ENCODE data around the gene REG4. TPM values are rescaled to one million over a fixed set of nuclear protein-coding genes. Genes with fewer than 3 reads are reported as not detected.

REG4 gene
- total and polyA plus RNA-seq, 4 donors, result 0.08 to 0.19 (median 0.15) TPM; not detected in 1

DNA sequence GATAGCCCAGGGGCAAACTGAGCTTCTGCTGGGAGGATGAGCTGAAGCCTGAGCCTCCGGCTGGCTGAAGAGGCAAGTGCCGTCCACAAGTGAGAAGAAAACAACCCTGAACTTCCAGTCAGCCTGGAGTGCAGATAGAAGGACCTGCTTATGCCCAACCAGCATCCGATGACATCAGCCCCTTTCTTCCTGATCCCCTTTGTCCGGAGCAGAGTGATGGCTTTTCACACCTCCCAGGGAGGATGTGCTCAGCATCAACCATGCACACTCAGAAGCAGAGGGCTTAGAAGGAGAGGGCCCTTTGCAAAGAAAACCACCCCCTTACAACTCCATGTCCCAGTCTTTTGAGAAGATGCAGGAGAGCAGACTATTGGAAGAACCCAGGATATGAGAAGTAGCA lies 23.7 kb upstream of the REG4 start:
- no peak for DNase-seq (ENCODE audit: low spot score)
- Histone ChIP-seq H3K27me3 (ENCODE audit: control insufficient read depth in 4 of 4, insufficient read depth in 4 of 4, low read length in 3 of 4) (no peaks in the 10 kb centered on the region), H3K27ac (ENCODE audit: low read depth in 1 of 2, low read length in 2 of 2) (no peak overlapping the region), H3K4me3 (ENCODE audit: low read depth in 1 of 3, low read length in 3 of 3) (no peak overlapping the region), H3K9ac (ENCODE audit: low read depth in 1 of 2, low read length in 2 of 2) (no peak overlapping the region), H3K4me1 (ENCODE audit: control insufficient read depth in 4 of 4, insufficient read depth in 4 of 4, low read length in 3 of 4) (no peaks in the 10 kb centered on the region), H3K36me3 (ENCODE audit: control insufficient read depth in 4 of 4, insufficient read depth in 3 of 4, low read depth in 1 of 4, low read length in 3 of 4) (no peaks in the 10 kb centered on the region), H3K9me3 (ENCODE audit: control insufficient read depth in 4 of 4, low read length in 3 of 4) (no peaks in the 10 kb centered on the region)
- TF ChIP-seq, protein P1, sequence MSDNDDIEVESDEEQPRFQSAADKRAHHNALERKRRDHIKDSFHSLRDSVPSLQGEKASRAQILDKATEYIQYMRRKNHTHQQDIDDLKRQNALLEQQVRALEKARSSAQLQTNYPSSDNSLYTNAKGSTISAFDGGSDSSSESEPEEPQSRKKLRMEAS (IDR thresholded peaks at IDR 0.05), result no peak
- TF ChIP-seq FOXA2 (IDR thresholded peaks at IDR 0.05) (no peak), FOXA1 (IDR thresholded peaks at IDR 0.05) (no peak), NR2F2 (IDR thresholded peaks at IDR 0.05) (no peak), JUND (IDR thresholded peaks at IDR 0.05) (no peak), HNF4G (IDR thresholded peaks at IDR 0.05) (no peak), SP1 (IDR thresholded peaks at IDR 0.05) (no peak), GABPA (IDR thresholded peaks at IDR 0.05 in 1 of 2, conservative IDR thresholded peaks at IDR 0.05 in 1 of 2) (no peak), RXRA (IDR thresholded peaks at IDR 0.05) (no peak), TAF1 (conservative IDR thresholded peaks at IDR 0.05) (no peak), RAD21 (IDR thresholded peaks at IDR 0.05) (no peak), HNF4A (conservative IDR thresholded peaks at IDR 0.05) (no peak)
- TF ChIP-seq, protein P2, sequence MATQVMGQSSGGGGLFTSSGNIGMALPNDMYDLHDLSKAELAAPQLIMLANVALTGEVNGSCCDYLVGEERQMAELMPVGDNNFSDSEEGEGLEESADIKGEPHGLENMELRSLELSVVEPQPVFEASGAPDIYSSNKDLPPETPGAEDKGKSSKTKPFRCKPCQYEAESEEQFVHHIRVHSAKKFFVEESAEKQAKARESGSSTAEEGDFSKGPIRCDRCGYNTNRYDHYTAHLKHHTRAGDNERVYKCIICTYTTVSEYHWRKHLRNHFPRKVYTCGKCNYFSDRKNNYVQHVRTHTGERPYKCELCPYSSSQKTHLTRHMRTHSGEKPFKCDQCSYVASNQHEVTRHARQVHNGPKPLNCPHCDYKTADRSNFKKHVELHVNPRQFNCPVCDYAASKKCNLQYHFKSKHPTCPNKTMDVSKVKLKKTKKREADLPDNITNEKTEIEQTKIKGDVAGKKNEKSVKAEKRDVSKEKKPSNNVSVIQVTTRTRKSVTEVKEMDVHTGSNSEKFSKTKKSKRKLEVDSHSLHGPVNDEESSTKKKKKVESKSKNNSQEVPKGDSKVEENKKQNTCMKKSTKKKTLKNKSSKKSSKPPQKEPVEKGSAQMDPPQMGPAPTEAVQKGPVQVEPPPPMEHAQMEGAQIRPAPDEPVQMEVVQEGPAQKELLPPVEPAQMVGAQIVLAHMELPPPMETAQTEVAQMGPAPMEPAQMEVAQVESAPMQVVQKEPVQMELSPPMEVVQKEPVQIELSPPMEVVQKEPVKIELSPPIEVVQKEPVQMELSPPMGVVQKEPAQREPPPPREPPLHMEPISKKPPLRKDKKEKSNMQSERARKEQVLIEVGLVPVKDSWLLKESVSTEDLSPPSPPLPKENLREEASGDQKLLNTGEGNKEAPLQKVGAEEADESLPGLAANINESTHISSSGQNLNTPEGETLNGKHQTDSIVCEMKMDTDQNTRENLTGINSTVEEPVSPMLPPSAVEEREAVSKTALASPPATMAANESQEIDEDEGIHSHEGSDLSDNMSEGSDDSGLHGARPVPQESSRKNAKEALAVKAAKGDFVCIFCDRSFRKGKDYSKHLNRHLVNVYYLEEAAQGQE (IDR thresholded peaks at IDR 0.05), result no peak
- TF ChIP-seq, protein P3, sequence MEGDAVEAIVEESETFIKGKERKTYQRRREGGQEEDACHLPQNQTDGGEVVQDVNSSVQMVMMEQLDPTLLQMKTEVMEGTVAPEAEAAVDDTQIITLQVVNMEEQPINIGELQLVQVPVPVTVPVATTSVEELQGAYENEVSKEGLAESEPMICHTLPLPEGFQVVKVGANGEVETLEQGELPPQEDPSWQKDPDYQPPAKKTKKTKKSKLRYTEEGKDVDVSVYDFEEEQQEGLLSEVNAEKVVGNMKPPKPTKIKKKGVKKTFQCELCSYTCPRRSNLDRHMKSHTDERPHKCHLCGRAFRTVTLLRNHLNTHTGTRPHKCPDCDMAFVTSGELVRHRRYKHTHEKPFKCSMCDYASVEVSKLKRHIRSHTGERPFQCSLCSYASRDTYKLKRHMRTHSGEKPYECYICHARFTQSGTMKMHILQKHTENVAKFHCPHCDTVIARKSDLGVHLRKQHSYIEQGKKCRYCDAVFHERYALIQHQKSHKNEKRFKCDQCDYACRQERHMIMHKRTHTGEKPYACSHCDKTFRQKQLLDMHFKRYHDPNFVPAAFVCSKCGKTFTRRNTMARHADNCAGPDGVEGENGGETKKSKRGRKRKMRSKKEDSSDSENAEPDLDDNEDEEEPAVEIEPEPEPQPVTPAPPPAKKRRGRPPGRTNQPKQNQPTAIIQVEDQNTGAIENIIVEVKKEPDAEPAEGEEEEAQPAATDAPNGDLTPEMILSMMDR (IDR thresholded peaks at IDR 0.05; ENCODE audit: low read depth, low read length, missing input control), result no peak
- TF ChIP-seq, protein P4, sequence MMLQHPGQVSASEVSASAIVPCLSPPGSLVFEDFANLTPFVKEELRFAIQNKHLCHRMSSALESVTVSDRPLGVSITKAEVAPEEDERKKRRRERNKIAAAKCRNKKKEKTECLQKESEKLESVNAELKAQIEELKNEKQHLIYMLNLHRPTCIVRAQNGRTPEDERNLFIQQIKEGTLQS (IDR thresholded peaks at IDR 0.05), result no peak
- TF ChIP-seq, protein P5, sequence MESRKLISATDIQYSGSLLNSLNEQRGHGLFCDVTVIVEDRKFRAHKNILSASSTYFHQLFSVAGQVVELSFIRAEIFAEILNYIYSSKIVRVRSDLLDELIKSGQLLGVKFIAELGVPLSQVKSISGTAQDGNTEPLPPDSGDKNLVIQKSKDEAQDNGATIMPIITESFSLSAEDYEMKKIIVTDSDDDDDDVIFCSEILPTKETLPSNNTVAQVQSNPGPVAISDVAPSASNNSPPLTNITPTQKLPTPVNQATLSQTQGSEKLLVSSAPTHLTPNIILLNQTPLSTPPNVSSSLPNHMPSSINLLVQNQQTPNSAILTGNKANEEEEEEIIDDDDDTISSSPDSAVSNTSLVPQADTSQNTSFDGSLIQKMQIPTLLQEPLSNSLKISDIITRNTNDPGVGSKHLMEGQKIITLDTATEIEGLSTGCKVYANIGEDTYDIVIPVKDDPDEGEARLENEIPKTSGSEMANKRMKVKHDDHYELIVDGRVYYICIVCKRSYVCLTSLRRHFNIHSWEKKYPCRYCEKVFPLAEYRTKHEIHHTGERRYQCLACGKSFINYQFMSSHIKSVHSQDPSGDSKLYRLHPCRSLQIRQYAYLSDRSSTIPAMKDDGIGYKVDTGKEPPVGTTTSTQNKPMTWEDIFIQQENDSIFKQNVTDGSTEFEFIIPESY (IDR thresholded peaks at IDR 0.05), result no peak
- WGBS, result 89% methylated on average over 4 of the region's 4 CpGs

DNA sequence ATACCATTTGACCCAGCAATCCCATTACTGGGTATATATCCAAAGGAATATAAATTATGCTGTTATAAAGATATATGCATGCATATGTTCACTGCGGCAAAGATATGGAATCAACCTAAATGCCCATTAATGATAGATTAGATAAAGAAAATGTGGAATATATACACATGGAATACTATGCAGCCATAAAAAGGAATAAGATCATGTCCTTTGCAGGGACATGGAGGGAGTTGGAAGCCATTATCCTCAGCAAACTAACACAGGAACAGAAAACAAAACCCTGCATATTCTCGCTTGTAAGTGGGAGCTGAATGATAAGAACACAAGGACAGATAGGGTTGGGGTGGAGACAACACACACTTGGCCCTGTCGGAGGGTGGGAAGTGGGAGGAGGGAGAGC lies 19.8 kb upstream of the REG4 start:
- DNase-seq (ENCODE audit: low spot score), result no peak
- Histone ChIP-seq H3K4me3 (ENCODE audit: low read depth in 1 of 3, low read length in 3 of 3) (no peak overlapping the region), H3K27me3 (ENCODE audit: control insufficient read depth in 4 of 4, insufficient read depth in 4 of 4, low read length in 3 of 4) (no peaks in the 10 kb centered on the region), H3K27ac (ENCODE audit: low read depth in 1 of 2, low read length in 2 of 2) (no peak overlapping the region), H3K9ac (ENCODE audit: low read depth in 1 of 2, low read length in 2 of 2) (no peak overlapping the region), H3K9me3 (ENCODE audit: control insufficient read depth in 4 of 4, low read length in 3 of 4) (no peaks in the 10 kb centered on the region), H3K36me3 (ENCODE audit: control insufficient read depth in 4 of 4, insufficient read depth in 3 of 4, low read depth in 1 of 4, low read length in 3 of 4) (no peaks in the 10 kb centered on the region), H3K4me1 (ENCODE audit: control insufficient read depth in 4 of 4, insufficient read depth in 4 of 4, low read length in 3 of 4) (no peaks in the 10 kb centered on the region)
- 93% methylated on average over 3 of the region's 3 CpGs for WGBS
- no peak for TF ChIP-seq FOXA1 (IDR thresholded peaks at IDR 0.05)
- no peak for TF ChIP-seq JUND (IDR thresholded peaks at IDR 0.05)
- TF ChIP-seq, protein P3 (IDR thresholded peaks at IDR 0.05; ENCODE audit: low read depth, low read length, missing input control), result no peak
- no peak for TF ChIP-seq FOXA2 (IDR thresholded peaks at IDR 0.05)
- TF ChIP-seq, protein P2 (IDR thresholded peaks at IDR 0.05), result no peak
- TF ChIP-seq TAF1 (conservative IDR thresholded peaks at IDR 0.05), result no peak
- no peak for TF ChIP-seq YY1 (IDR thresholded peaks at IDR 0.05)
- TF ChIP-seq HNF4A (conservative IDR thresholded peaks at IDR 0.05), result no peak
- no peak for TF ChIP-seq GABPA (IDR thresholded peaks at IDR 0.05 in 1 of 2, conservative IDR thresholded peaks at IDR 0.05 in 1 of 2)
- TF ChIP-seq SP1 (IDR thresholded peaks at IDR 0.05), result no peak
- no peak for TF ChIP-seq HNF4G (IDR thresholded peaks at IDR 0.05)
- TF ChIP-seq RAD21 (IDR thresholded peaks at IDR 0.05), result no peak
- no peak for TF ChIP-seq NR2F2 (IDR thresholded peaks at IDR 0.05)

Measured in liver (tissue), 9 donors.